Fibroblast of villous mesenchyme (primary cell): ENCODE measurements around the gene ARHGAP12. TPM values are rescaled to one million over a fixed set of nuclear protein-coding genes. Genes with fewer than 3 reads are reported as not detected.

ENCODE experiments used
- DNase-seq: peaks from one replicate; pipeline ENCODE4 v3.0.0-alpha.2; 2010; ENCODE audit warnings: low read depth
- H3K4me3 ChIP-seq: 2 replicates; pipeline ENCODE4 v1.5.1; 2011; ENCODE audit warnings: low read depth, mild to moderate bottlenecking, low read length
- CTCF ChIP-seq: IDR thresholded peaks from 2 replicates; pipeline ENCODE4 v1.5.1; 2012; ENCODE audit warnings: low read depth, mild to moderate bottlenecking, low read length; ENCODE audit not compliant: insufficient read depth
- total RNA-seq: library from RNA; depleted of rRNA; stranded (reverse); fragments of >200 nt; gene quantifications from 2 replicates; pipeline ENCODE4 v1.2.3, GENCODE V29; 2012

Gene ARHGAP12
- total RNA-seq, 1 donor, result 57.0 TPM

GRCh38 chr10:31875608-31876007 lies 53.0 kb downstream of the ARHGAP12 start:
- H3K4me3 ChIP-seq, result no peak overlapping the region
- no peak for TF ChIP-seq CTCF
- DNase-seq, result no peak

GRCh38 chr10:31873724-31874123 lies 54.9 kb downstream of the ARHGAP12 start:
- no peak overlapping the region for H3K4me3 ChIP-seq
- no peak for TF ChIP-seq CTCF
- DNase-seq, result no peak

GRCh38 chr10:31871266-31872065 lies 57.2 kb downstream of the ARHGAP12 start:
- DNase-seq, result peak; percentile 30
- no peak for TF ChIP-seq CTCF
- H3K4me3 ChIP-seq, result no peak overlapping the region

GRCh38 chr10:31867646-31868045 lies 61.0 kb downstream of the ARHGAP12 start:
- H3K4me3 ChIP-seq, result no peak overlapping the region
- peak; percentile 53 for DNase-seq
- no peak for TF ChIP-seq CTCF

- no peak overlapping the region for H3K4me3 ChIP-seq
- DNase-seq, result no peak
- no peak for TF ChIP-seq CTCF
Measured at GRCh38 chr10:31866118-31866670, 62.4 kb downstream of the ARHGAP12 start.

- DNase-seq, result peak; percentile 44
- H3K4me3 ChIP-seq, result no peak overlapping the region
- no peak for TF ChIP-seq CTCF
Measured at GRCh38 chr10:31864834-31865518, 63.7 kb downstream of the ARHGAP12 start.
